CD4-positive, alpha-beta T cell (primary cell): ENCODE measurements around the gene SEMA6C. TPM values are rescaled to one million over a fixed set of nuclear protein-coding genes. Genes with fewer than 3 reads are reported as not detected.

ENCODE experiments used
- ATAC-seq: fragments of 200-7000 bp; cut with Tn5 transposase; one replicate; pipeline ENCODE4 v1.10.0; 2022; ENCODE audit warnings: mild to moderate bottlenecking; ENCODE audit not compliant: poor library complexity
- CTCF ChIA-PET: fragments of 350-600 bp; sonication (Branson Sonifier 250); formaldehyde crosslinking; loops from one replicate; lab custom pipeline; 2021; ENCODE audit warnings: antibody characterized with exemption, inconsistent platforms; lab: Charles Lee
- POLR2A ChIA-PET: fragments of 350-600 bp; sonication (Branson Sonifier 250); formaldehyde crosslinking; loops from one replicate; lab custom pipeline; 2021; ENCODE audit warnings: antibody characterized with exemption, inconsistent platforms; lab: Charles Lee
- DNase-seq, 14 experiments: peaks; one replicate each; pipeline ENCODE4 v3.0.0-alpha.2; 2013 to 2020; ENCODE audit warnings: mixed read lengths in 2 of 14
- H3K27ac ChIP-seq, 2 donors: one replicate each; pipeline versions ENCODE4 v1.5.1 to v1.7.0; 2013; ENCODE audit warnings: low read length in 2 of 2, low read depth in 1 of 2, mild to moderate bottlenecking in 1 of 2
- H3K27me3 ChIP-seq, 2 experiments: 1 replicate in 1 of 2; 2 replicates in 1 of 2; pipeline versions ENCODE4 v1.6.1 to v1.7.0; 2013; ENCODE audit warnings: low read length in 2 of 2, control low read depth in 1 of 2, mild to moderate bottlenecking in 1 of 2, moderate library complexity in 1 of 2; ENCODE audit not compliant: insufficient read depth in 2 of 2, control insufficient read depth in 1 of 2
- H3K36me3 ChIP-seq: one replicate; pipeline ENCODE4 v1.6.1; 2013; ENCODE audit warnings: low read length, control low read depth; ENCODE audit not compliant: insufficient read depth
- H3K4me1 ChIP-seq: one replicate; pipeline ENCODE4 v1.6.1; 2013; ENCODE audit warnings: low read length, control low read depth; ENCODE audit not compliant: insufficient read depth
- H3K4me3 ChIP-seq: one replicate; pipeline ENCODE4 v1.5.1; 2013; ENCODE audit warnings: mild to moderate bottlenecking, low read length, moderate library complexity
- H3K9me3 ChIP-seq, 2 experiments: 1 replicate in 1 of 2; 2 replicates in 1 of 2; pipeline versions ENCODE4 v1.6.1 to v1.7.0; 2013; ENCODE audit warnings: low read length in 2 of 2, mild to moderate bottlenecking in 2 of 2, control low read depth in 1 of 2, moderate library complexity in 1 of 2; ENCODE audit not compliant: control insufficient read depth in 1 of 2, insufficient read depth in 1 of 2
- H3K27ac Mint-ChIP-seq: one replicate; pipeline ENCODE4 v1.8.0; 2020; ENCODE audit warnings: mixed read lengths
- H3K27me3 Mint-ChIP-seq: one replicate; pipeline ENCODE4 v1.8.0; 2021; ENCODE audit warnings: mixed read lengths
- H3K36me3 Mint-ChIP-seq: one replicate; pipeline ENCODE4 v1.8.0; 2021; ENCODE audit warnings: low read depth, mixed read lengths
- H3K4me1 Mint-ChIP-seq: one replicate; pipeline ENCODE4 v1.8.0; 2021; ENCODE audit warnings: low read depth, mixed read lengths
- H3K4me3 Mint-ChIP-seq: one replicate; pipeline ENCODE4 v1.8.0; 2020; ENCODE audit warnings: mild to moderate bottlenecking, mixed read lengths
- H3K9me3 Mint-ChIP-seq: one replicate; pipeline ENCODE4 v1.8.0; 2020; ENCODE audit warnings: mixed read lengths
- CTCF ChIP-seq: fragments of 200-600 bp; IDR thresholded peaks from one replicate; pipeline ENCODE4 v1.8.0; 2022; ENCODE audit warnings: antibody characterized with exemption, mild to moderate bottlenecking
- intact Hi-C, 2 experiments: fragments of 100-400 bp; cut with DNase I in 1 of 2; cut with micrococcal nuclease in 1 of 2; formaldehyde crosslinking; loops; one replicate each; pipeline versions ENCODE4 v1.15.1 to v1.9.0; 2023 to 2025; cut with DNase I, micrococcal nuclease
- total RNA-seq, 174 experiments: library from RNA in 2 of 174; stranded (reverse) in 2 of 174; gene quantifications; one replicate each; pipeline ENCODE4 v1.2.3 and lab custom pipeline; 2021 to 2026

SEMA6C gene
- total RNA-seq, 2 experiments from 2014 or later: 3.8 to 5.5 TPM

- TF ChIP-seq CTCF: no peak
- DNase-seq: peak in 1 of 14 experiments; percentile 18
- H3K4me1 ChIP-seq: peaks cover 4% of the 10 kb centered on the region
- no peaks in the 10 kb centered on the region for H3K9me3 ChIP-seq
- Mint-ChIP-seq H3K4me1 (peaks cover 8% of the 10 kb centered on the region), H3K4me3 (no peak overlapping the region), H3K27ac (peak overlapping the region; percentile 38), H3K27me3 (no peaks in the 10 kb centered on the region), H3K36me3 (peaks cover 41% of the 10 kb centered on the region), H3K9me3 (no peaks in the 10 kb centered on the region)
- ChIA-PET CTCF (no interaction called here), POLR2A (no interaction called here)
- no peak overlapping the region for H3K27ac ChIP-seq
- ATAC-seq: no peak
- intact Hi-C loops: no loop called here
- no peak overlapping the region for H3K4me3 ChIP-seq
- peaks cover 19% of the 10 kb centered on the region for H3K36me3 ChIP-seq
- H3K27me3 ChIP-seq: peaks cover 0 to 2% of the 10 kb centered on the region in 2 experiments
These were observed 21.5 kb downstream of the SEMA6C start for GRCh38 chr1:151124763-151125403.

- no peak for ATAC-seq
- Mint-ChIP-seq H3K27ac (no peak overlapping the region), H3K36me3 (peaks cover 44% of the 10 kb centered on the region), H3K9me3 (no peaks in the 10 kb centered on the region), H3K27me3 (no peaks in the 10 kb centered on the region), H3K4me1 (no peaks in the 10 kb centered on the region), H3K4me3 (no peak overlapping the region)
- Histone ChIP-seq H3K36me3 (peaks cover 35% of the 10 kb centered on the region), H3K27ac (no peak overlapping the region), H3K27me3 (no peaks in the 10 kb centered on the region), H3K9me3 (no peaks in the 10 kb centered on the region), H3K4me1 (no peaks in the 10 kb centered on the region), H3K4me3 (no peak overlapping the region)
- no peak for DNase-seq
- TF ChIP-seq CTCF: no peak
- intact Hi-C loops: no loop called here
- ChIA-PET POLR2A (interaction anchor here (0.7 kb wide), 1 partner anchor 46 kb away, joined by 3 read pairs; no protein-coding TSS in a partner anchor), CTCF (no interaction called here)
These were observed 32.6 kb downstream of the SEMA6C start for GRCh38 chr1:151113877-151114276.

- no peak overlapping the region for H3K27ac ChIP-seq
- CTCF ChIA-PET: interaction anchor here (0.6 to 0.9 kb wide), 2 partner anchors 31 to 143 kb away, joined by 3 read pairs; no protein-coding TSS in a partner anchor
- Mint-ChIP-seq H3K27me3 (no peaks in the 10 kb centered on the region), H3K9me3 (no peaks in the 10 kb centered on the region), H3K27ac (no peak overlapping the region), H3K36me3 (peaks cover 51% of the 10 kb centered on the region), H3K4me1 (no peaks in the 10 kb centered on the region), H3K4me3 (no peak overlapping the region)
- DNase-seq: no peak
- no peak for ATAC-seq
- no peak for TF ChIP-seq CTCF
- H3K9me3 ChIP-seq: no peaks in the 10 kb centered on the region
- POLR2A ChIA-PET: no interaction called here
- no peaks in the 10 kb centered on the region for H3K4me1 ChIP-seq
- no peak overlapping the region for H3K4me3 ChIP-seq
- no peaks in the 10 kb centered on the region for H3K27me3 ChIP-seq
- peaks cover 33% of the 10 kb centered on the region for H3K36me3 ChIP-seq
- intact Hi-C loops: no loop called here
These were observed 38.1 kb downstream of the SEMA6C start for GRCh38 chr1:151108331-151108730.
